ENCODE data around the gene GLRA2. TPM values are rescaled to one million over a fixed set of nuclear protein-coding genes. Genes with fewer than 3 reads are reported as not detected.

GLRA2 gene
- total RNA-seq, 1 experiment from 2014 or later: not detected

- no peaks in the 10 kb centered on the region for H3K27me3 ChIP-seq (ENCODE audit: control insufficient read depth, insufficient read depth, low read length)
- no peaks in the 10 kb centered on the region for H3K9me3 ChIP-seq (ENCODE audit: control insufficient read depth, insufficient read depth, low read depth, low read length)
- no peak overlapping the region for H3K27ac ChIP-seq (ENCODE audit: low read length)
- BruUV-seq (replicated peaks): no TSS peak
- CTCF ChIA-PET: no interaction called here
- ATAC-seq (no peak), DNase-seq (ENCODE audit: low read depth, low spot score) (no peak)
- intact Hi-C loops (cut with micrococcal nuclease; ENCODE audit: unreplicated experiment): no loop called here
- POLR2A ChIA-PET: no interaction called here
- H3K4me1 ChIP-seq (ENCODE audit: control insufficient read depth, insufficient read depth, low read length): no peaks in the 10 kb centered on the region
- no peak overlapping the region for H3K4me3 ChIP-seq (ENCODE audit: low read depth in 2 of 2, low read length in 2 of 2)
- TF ChIP-seq REST (IDR thresholded peaks at IDR 0.05; ENCODE audit: insufficient read depth in 1 of 2, low read depth in 2 of 2, low read length in 1 of 2): no peak
- no peak for TF ChIP-seq CTCF (IDR thresholded peaks at IDR 0.05)
- no peak for TF ChIP-seq SIN3A (IDR thresholded peaks at IDR 0.05; ENCODE audit: borderline replicate concordance, insufficient read depth, low read depth, low read length)
- TF ChIP-seq TCF7L2 (IDR thresholded peaks at IDR 0.05; ENCODE audit: low read depth, low read length): no peak
- no peak for TF ChIP-seq POLR2AphosphoS5 (IDR thresholded peaks at IDR 0.05; ENCODE audit: low read depth, low read length)
- in situ Hi-C loops (cut with HindIII; ENCODE audit: low pct_unique_long_range_greater_than_20kb, low sequenced_read_pairs): no loop called here
- no peaks in the 10 kb centered on the region for H3K36me3 ChIP-seq (ENCODE audit: control insufficient read depth, insufficient read depth, low read length)
Observed at GRCh38 chrX:14590693-14591424, 61.5 kb downstream of the GLRA2 start.

- no peaks in the 10 kb centered on the region for H3K36me3 ChIP-seq (ENCODE audit: control insufficient read depth, insufficient read depth, low read length)
- no peaks in the 10 kb centered on the region for H3K4me1 ChIP-seq (ENCODE audit: control insufficient read depth, insufficient read depth, low read length)
- no peak overlapping the region for H3K27ac ChIP-seq (ENCODE audit: low read length)
- no peak overlapping the region for H3K4me3 ChIP-seq (ENCODE audit: low read depth in 2 of 2, low read length in 2 of 2)
- TF ChIP-seq CTCF (IDR thresholded peaks at IDR 0.05) (no peak), REST (IDR thresholded peaks at IDR 0.05; ENCODE audit: insufficient read depth in 1 of 2, low read depth in 2 of 2, low read length in 1 of 2) (no peak), SIN3A (IDR thresholded peaks at IDR 0.05; ENCODE audit: borderline replicate concordance, insufficient read depth, low read depth, low read length) (no peak), TCF7L2 (IDR thresholded peaks at IDR 0.05; ENCODE audit: low read depth, low read length) (no peak), POLR2AphosphoS5 (IDR thresholded peaks at IDR 0.05; ENCODE audit: low read depth, low read length) (no peak)
- CTCF ChIA-PET: no interaction called here
- H3K27me3 ChIP-seq (ENCODE audit: control insufficient read depth, insufficient read depth, low read length): no peaks in the 10 kb centered on the region
- no peak for ATAC-seq
- in situ Hi-C loops (cut with HindIII; ENCODE audit: low pct_unique_long_range_greater_than_20kb, low sequenced_read_pairs): no loop called here
- no peak for DNase-seq (ENCODE audit: low read depth, low spot score)
- no TSS peak for BruUV-seq (replicated peaks)
- intact Hi-C loops (cut with micrococcal nuclease; ENCODE audit: unreplicated experiment): no loop called here
- POLR2A ChIA-PET: no interaction called here
- H3K9me3 ChIP-seq (ENCODE audit: control insufficient read depth, insufficient read depth, low read depth, low read length): no peaks in the 10 kb centered on the region
Observed at GRCh38 chrX:14591976-14592375, 62.6 kb downstream of the GLRA2 start.

Measured in Panc1 (cell line).